Right atrium auricular region (tissue), 2 donors: Measurements from ENCODE around the gene LCLAT1. TPM values are rescaled to one million over a fixed set of nuclear protein-coding genes. Genes with fewer than 3 reads are reported as not detected.

Experiments
- DNase-seq: peaks from one replicate; pipeline ENCODE4 v3.0.0-alpha.2; 2019; ENCODE audit warnings: low spot score
- H3K27ac ChIP-seq, 2 donors: fragments of 200-600 bp; sonication (generic); 1 replicate in 1 of 2; 2 replicates in 1 of 2; pipeline ENCODE4 v1.5.1; 2016 to 2019
- H3K27me3 ChIP-seq, 2 donors: fragments of 200-600 bp; sonication (generic); one replicate each; pipeline versions ENCODE4 v1.5.1 to v1.6.0; 2017 to 2019
- H3K36me3 ChIP-seq: fragments of 200-600 bp; sonication (generic); one replicate; pipeline ENCODE4 v1.5.1; 2016
- H3K4me1 ChIP-seq, 2 donors: fragments of 200-600 bp; sonication (generic); one replicate each; pipeline versions ENCODE4 v1.5.1 to v1.6.0; 2017 to 2019
- H3K4me3 ChIP-seq, 2 donors: fragments of 200-600 bp; sonication (generic); 1 replicate in 1 of 2; 2 replicates in 1 of 2; pipeline ENCODE4 v1.5.1; 2017 to 2019; ENCODE audit warnings: mild to moderate bottlenecking in 1 of 2, moderate library complexity in 1 of 2
- H3K9me3 ChIP-seq, 2 donors: fragments of 200-600 bp; sonication (generic); one replicate each; pipeline ENCODE4 v1.5.1; 2019
- CTCF ChIP-seq, 2 donors: fragments of 200-600 bp; sonication (generic); IDR thresholded peaks; one replicate each; pipeline ENCODE4 v1.5.1; 2019; ENCODE audit warnings: antibody characterized with exemption in 2 of 2
- total RNA-seq, 2 donors: library from RNA; depleted of rRNA; stranded (reverse); fragments of >200 nt; gene quantifications; one replicate each; pipeline ENCODE4 v1.1.0, GENCODE V29; 2016

Gene LCLAT1
- total RNA-seq, 2 donors from 2014 or later, result 13.2 to 14.3 TPM

GRCh38 chr2:30582521-30582920 lies 135.5 kb downstream of the LCLAT1 start:
- no peaks in the 10 kb centered on the region for H3K36me3 ChIP-seq
- no peak for DNase-seq
- no peak for TF ChIP-seq CTCF (IDR thresholded peaks at IDR 0.05)
- peaks cover 0 to 21% of the 10 kb centered on the region in 2 donors for H3K4me1 ChIP-seq
- H3K27me3 ChIP-seq, result no peaks in the 10 kb centered on the region
- H3K27ac ChIP-seq, result no peak overlapping the region
- H3K4me3 ChIP-seq, result no peak overlapping the region
- no peaks in the 10 kb centered on the region for H3K9me3 ChIP-seq

GRCh38 chr2:30583204-30583749 lies 136.2 kb downstream of the LCLAT1 start:
- Histone ChIP-seq H3K4me1 (peaks cover 0 to 25% of the 10 kb centered on the region in 2 donors), H3K27ac (no peak overlapping the region)
- no peak for TF ChIP-seq CTCF (IDR thresholded peaks at IDR 0.05)

GRCh38 chr2:30584116-30584515 lies 137.1 kb downstream of the LCLAT1 start:
- Histone ChIP-seq H3K4me1 (peaks cover 0 to 31% of the 10 kb centered on the region in 2 donors), H3K36me3 (no peaks in the 10 kb centered on the region), H3K4me3 (no peak overlapping the region), H3K27ac (peak overlapping the region in 1 of 2 donors; percentile 7), H3K27me3 (no peaks in the 10 kb centered on the region), H3K9me3 (no peaks in the 10 kb centered on the region)
- no peak for TF ChIP-seq CTCF (IDR thresholded peaks at IDR 0.05)
- DNase-seq, result no peak

More at GRCh38 chr2:30583204-30583749, 136.2 kb downstream of the LCLAT1 start:
- Histone ChIP-seq H3K27me3 (no peaks in the 10 kb centered on the region), H3K36me3 (no peaks in the 10 kb centered on the region), H3K4me3 (no peak overlapping the region), H3K9me3 (no peaks in the 10 kb centered on the region)
- no peak for DNase-seq

- DNase-seq, result no peak
- no peak overlapping the region for H3K4me3 ChIP-seq
- H3K36me3 ChIP-seq, result no peaks in the 10 kb centered on the region
- no peaks in the 10 kb centered on the region for H3K9me3 ChIP-seq
- H3K27me3 ChIP-seq, result no peaks in the 10 kb centered on the region
- H3K4me1 ChIP-seq, result peaks cover 0 to 25% of the 10 kb centered on the region in 2 donors
- no peak for TF ChIP-seq CTCF (IDR thresholded peaks at IDR 0.05)
- no peak overlapping the region for H3K27ac ChIP-seq
Observed at GRCh38 chr2:30588994-30589393, 141.9 kb downstream of the LCLAT1 start.

- Histone ChIP-seq H3K4me1 (peaks cover 0 to 18% of the 10 kb centered on the region in 2 donors), H3K27me3 (no peaks in the 10 kb centered on the region), H3K27ac (no peak overlapping the region), H3K9me3 (no peaks in the 10 kb centered on the region), H3K4me3 (no peak overlapping the region), H3K36me3 (no peaks in the 10 kb centered on the region)
- no peak for TF ChIP-seq CTCF (IDR thresholded peaks at IDR 0.05)
- no peak for DNase-seq
Observed at GRCh38 chr2:30590407-30590806, 143.4 kb downstream of the LCLAT1 start.

GRCh38 chr2:30591186-30591585 lies 144.1 kb downstream of the LCLAT1 start:
- Histone ChIP-seq H3K36me3 (no peaks in the 10 kb centered on the region), H3K27me3 (no peaks in the 10 kb centered on the region), H3K4me3 (no peak overlapping the region), H3K27ac (no peak overlapping the region), H3K4me1 (peaks cover 0 to 18% of the 10 kb centered on the region in 2 donors), H3K9me3 (no peaks in the 10 kb centered on the region)
- no peak for DNase-seq
- TF ChIP-seq CTCF (IDR thresholded peaks at IDR 0.05), result no peak
